Measurements from ENCODE around the gene FNBP1.
"Not testable (repeated sequence)": the region's sequence is repeated elsewhere in the genome, so short reads cannot be mapped to it uniquely, and the experiment has no call there.

Gene FNBP1

DNA sequence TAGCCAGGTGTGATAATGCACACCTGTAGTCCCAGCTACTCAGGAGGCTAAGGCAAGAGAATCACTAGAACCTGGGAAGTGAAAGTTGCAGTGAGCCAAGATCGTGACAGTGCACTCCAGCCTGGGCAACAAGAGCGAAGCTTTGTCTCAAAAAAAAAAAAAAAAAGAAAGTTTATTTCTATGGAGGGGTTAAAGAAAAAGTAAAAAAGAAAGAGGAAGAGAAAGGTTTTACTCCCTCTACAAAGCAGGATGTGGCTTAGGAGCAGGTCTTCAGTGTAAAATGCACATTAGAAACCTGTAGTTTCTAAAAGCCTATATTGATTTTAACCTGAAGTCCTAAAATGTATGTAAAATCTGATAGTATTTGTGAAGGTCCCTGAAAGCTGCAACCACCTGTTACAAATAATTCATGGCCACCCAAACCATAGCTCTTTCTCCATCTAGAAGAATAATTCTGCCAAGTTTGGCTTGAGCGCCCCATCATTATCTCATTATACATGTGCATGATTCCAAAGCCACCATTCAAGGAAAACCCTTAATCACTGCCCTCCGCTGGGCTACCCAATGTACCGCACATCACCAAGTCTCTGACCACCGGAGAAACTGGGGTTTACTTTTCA is 3.4 kb downstream of the FNBP1 start:
- no peak for TF ChIP-seq POLR2A (IDR thresholded peaks at IDR 0.05; ENCODE audit: low read depth, low read length)
- FAIRE-seq (no peak), DNase-seq (ENCODE audit: insufficient read length, low spot score) (no peak)

DNA sequence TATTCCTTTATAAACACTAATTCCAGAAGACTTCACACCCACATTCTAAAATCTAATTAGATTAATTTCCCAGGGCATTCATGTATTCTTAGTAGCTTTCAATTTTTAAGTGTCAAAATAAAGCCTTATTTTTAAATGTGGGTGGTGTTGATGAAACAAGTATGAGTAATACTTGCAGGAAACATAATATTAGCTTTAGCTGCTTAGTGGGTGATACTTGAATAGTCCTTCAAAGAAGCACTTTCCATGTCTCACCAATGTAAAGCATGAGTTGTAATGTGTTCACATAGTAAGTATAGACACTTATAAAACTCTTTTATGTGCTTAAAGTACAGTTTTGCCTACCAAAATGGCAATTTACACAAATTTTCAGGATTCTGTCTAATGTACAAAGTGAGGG is 6.9 kb downstream of the FNBP1 start:
- FAIRE-seq = peak; percentile 84

DNA sequence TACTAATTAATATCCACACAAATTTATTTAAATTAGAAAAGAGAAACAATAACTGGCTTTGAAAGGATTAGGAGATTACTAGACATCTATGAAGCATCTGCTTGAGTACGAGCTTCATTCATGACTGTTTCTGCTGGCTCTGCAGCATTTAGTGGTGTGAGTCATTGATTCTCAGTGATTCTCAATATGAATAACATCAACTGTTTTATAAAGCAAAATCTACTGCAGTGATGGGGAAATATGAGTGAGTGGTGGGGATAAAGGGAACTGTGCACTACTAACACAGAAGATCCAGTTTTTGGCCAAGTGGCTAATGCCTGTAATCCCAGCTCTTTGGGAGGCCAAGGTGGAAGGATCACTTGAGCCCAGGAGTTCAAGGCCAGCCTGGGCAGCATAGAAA is 8.4 kb downstream of the FNBP1 start:
- TF ChIP-seq POLR2A (IDR thresholded peaks at IDR 0.05; ENCODE audit: low read depth, low read length) = no peak

More for the DNA sequence above, 6.9 kb downstream of the FNBP1 start:
- DNase-seq (ENCODE audit: insufficient read length, low spot score) = no peak
- TF ChIP-seq POLR2A (IDR thresholded peaks at IDR 0.05; ENCODE audit: low read depth, low read length) = no peak

DNA sequence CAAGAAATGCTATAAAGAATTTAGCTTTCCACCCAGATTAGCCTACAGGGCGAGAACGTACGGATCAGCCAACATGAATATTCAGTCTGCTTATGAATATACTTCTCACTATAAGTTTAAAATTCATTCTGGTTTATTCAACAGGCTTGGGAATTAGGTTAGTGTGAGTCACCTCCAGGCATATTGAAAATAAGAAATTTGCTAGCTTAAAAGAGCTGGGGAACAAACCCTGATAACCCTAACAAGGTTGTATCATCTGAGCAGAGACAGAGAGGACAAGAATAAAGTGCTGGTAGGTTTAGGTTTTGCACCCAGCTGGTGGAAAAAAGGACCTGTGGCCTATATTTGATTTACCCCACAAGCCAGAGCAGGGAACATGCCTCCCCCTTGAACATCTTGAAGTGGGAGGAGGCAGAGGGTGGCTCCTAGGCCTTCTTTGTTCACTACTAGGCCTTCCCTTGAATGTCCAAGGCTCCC is 12.3 kb downstream of the FNBP1 start:
- DNase-seq (ENCODE audit: insufficient read length, low spot score) (no peak), FAIRE-seq (no peak)
- TF ChIP-seq POLR2A (IDR thresholded peaks at IDR 0.05; ENCODE audit: low read depth, low read length) = no peak

More for the DNA sequence above, 8.4 kb downstream of the FNBP1 start:
- peak; percentile 29 for DNase-seq (ENCODE audit: insufficient read length, low spot score)
- peak; percentile 68 for FAIRE-seq

DNA sequence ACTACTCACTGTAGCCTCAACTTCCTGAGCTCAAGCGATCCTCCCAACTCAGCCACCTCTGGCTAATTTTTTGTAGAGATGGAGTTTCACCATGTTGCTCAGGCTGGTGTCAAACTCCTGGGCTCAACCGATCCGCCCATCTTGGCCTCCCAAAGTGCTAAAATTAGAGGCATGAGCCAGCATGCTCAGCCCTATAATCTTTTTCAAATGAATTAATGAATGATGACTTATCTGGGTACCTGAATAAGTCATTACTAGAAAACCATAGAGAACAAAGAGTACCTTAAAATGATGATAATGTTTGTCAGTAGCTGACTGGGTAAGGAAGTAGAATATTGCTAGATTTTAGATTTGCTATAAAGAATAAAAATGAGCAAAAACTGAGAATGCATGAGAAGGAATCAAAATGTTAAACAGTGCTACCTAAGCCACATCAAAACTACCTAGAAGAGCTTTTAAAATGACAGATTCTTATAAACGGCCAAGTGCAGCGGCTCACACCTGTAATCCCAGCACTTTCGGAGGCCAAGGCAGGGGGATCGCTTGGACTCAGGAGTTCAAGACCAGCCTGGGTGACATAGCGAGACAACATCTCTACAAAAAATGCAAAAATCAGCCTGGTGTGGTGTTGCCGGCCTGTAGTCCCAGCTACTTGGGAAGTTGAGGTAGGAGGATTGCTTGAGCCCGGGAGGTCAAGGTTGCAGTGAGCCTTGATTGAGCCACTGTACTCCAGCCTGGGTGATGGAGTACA is 13.6 kb downstream of the FNBP1 start:
- FAIRE-seq (no peak), DNase-seq (ENCODE audit: insufficient read length, low spot score) (no peak)
- no peak for TF ChIP-seq POLR2A (IDR thresholded peaks at IDR 0.05; ENCODE audit: low read depth, low read length)

DNA sequence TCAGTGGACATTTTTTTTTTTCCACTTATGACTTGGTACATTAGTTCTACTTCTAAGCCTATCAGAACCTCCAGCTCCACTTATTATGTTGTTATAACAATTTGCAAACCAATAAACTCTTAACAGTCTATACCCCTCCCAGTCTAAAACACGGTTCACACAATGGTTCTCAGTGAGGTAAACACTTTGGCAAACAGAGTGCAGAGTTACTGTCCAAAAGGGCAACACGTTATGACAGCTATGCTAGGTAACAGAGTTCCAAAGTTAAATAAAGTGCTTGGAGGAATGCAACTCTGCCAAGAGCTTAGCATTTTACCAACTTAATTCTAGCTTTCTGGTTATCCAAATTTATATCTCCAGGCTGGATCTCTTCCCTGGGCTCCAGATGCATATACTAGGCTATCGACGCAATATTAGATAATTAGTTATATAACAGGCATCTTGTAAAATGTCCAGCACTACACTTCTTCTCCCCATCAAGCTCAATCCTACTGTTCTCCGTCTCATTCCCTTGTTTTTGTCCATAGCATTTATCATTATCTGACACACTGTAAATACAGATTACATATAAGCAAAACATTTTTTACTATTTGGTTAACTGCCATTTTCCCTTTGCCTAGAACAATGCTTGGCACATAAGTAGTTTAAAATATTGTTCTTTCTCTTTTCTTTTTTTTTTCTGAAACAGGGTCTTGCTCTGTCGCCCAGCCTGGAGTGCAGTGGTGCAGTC is 14.3 kb downstream of the FNBP1 start:
- TF ChIP-seq POLR2A (IDR thresholded peaks at IDR 0.05; ENCODE audit: low read depth, low read length) = no peak
- DNase-seq (ENCODE audit: insufficient read length, low spot score) (no peak), FAIRE-seq (no peak)

DNA sequence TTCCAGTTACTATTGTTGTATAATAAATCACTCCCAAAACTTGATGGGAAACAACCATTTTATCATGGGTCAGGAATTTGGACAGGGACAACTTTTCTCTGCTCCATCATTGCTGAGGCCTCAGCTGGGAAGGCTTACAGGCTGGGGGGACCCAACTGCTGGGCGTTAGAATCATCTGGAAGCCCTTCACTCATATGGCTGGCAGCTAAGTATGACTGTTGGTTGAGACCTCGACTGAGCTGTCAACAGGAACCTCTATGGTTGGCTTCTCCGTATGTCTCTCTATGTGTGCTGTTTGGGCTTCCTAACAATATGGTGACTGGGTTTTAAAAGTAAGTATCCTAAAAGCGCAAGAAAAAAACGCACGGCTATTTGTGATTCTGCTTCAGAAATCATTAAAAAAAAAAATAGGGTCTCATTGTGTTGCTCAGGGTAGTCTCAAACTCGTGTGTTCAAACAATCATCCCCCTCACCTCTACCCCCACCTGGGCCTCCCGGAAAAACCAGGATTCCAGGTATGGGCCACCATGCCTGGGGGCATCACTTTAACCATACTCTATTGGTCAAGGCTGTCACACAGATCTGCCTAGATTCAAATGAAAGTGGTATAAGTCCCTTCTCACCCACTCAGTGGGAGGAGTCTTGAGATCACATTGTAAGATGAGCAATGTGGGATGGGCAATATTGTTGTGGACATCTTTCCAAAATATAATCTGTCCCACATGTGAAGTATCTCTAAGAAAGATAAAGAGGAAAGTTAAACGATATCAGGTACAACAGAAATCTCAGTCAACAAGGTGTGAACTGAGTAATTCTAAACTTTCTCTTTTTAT is 15.2 kb downstream of the FNBP1 start:
- TF ChIP-seq POLR2A (IDR thresholded peaks at IDR 0.05; ENCODE audit: low read depth, low read length) = no peak
- FAIRE-seq = no peak
- DNase-seq (ENCODE audit: insufficient read length, low spot score) = no peak

DNA sequence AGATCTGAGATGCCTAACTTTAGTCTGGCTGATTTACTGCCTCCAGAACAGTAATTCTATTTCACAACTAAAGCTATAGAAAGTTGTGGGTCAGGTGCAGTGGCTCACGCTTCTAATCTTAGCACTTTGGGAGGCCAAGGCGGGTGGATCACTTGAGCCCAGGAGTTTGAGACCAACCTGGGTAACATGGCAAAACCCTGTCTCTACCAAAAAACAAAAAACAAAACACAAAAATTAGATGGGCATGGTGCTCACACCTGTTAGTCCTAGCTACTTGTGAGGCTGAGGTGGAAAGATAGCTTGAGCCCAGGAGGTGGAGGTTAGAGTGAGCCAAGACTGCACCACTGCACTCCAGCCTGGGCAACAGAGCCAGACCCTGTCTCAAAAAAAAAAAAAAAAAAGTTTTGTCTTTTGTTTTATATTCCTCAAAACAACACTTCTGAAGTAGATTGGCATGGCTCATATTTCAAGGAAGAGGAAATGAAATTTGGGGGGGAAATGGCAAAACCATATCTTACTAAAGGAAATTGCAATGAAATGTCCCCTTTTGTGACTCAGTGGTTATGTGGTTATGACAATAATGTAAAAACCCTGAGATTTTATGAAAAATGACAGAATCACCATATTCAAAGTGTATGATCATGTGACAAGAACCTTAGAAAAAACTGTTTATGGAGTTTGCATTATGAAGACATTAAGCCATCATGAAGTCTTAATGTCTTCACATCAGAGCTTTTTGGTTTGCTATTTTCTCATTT is 16.2 kb downstream of the FNBP1 start:
- TF ChIP-seq POLR2A (IDR thresholded peaks at IDR 0.05; ENCODE audit: low read depth, low read length) = no peak
- DNase-seq (ENCODE audit: insufficient read length, low spot score) (no peak), FAIRE-seq (no peak)

DNA sequence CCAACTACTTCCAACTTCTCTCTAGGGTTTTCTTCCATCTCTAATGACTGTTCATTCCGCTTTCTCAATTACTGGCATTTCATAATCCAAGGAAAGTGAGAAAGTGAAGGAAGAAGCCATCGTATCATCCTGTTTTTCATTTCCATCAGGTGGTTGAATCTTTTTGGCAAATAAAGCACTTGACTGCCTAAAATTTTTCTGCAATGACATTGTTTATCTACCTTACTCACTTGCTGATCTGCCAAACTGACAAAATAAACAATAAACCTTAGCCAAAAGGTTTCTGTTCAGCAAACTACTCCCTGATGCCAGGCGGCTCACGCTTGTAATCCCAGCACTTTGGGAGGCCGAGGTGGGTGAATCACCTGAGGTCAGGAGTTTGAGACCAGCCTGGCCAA is 18.4 kb downstream of the FNBP1 start:
- no peak for TF ChIP-seq POLR2A (IDR thresholded peaks at IDR 0.05; ENCODE audit: low read depth, low read length)
- DNase-seq (ENCODE audit: insufficient read length, low spot score) (no peak), FAIRE-seq (peak; percentile 23)

DNA sequence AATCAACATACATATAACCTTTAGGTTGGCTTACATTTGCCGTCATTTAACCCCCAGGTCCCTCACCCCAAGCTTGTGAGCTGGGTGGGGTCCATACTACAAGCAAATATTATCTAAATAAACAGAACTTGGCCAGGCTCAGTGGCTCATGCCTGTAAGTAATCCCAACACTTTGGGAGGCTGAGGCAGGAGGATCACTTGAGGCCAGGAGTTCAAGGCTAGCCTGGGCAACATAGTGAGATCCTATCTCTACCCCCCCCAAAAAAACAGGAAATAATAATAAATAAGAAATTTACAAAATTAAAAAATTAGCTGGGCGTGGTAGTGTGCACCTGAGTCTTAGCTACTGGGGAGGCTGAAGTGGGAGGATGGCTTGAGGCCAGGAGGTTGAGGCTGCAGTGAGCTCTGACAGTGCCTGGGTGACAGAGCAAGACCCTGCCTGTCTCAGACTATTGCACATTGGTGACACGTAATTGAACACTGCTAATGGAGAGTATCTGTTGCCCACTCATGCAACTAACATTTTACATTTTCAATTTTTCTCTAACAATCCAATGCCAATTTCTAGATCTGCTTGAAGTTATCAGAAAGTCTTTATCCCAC is 18.9 kb downstream of the FNBP1 start:
- TF ChIP-seq POLR2A (IDR thresholded peaks at IDR 0.05; ENCODE audit: low read depth, low read length) = no peak
- FAIRE-seq (no peak), DNase-seq (ENCODE audit: insufficient read length, low spot score) (no peak)

DNA sequence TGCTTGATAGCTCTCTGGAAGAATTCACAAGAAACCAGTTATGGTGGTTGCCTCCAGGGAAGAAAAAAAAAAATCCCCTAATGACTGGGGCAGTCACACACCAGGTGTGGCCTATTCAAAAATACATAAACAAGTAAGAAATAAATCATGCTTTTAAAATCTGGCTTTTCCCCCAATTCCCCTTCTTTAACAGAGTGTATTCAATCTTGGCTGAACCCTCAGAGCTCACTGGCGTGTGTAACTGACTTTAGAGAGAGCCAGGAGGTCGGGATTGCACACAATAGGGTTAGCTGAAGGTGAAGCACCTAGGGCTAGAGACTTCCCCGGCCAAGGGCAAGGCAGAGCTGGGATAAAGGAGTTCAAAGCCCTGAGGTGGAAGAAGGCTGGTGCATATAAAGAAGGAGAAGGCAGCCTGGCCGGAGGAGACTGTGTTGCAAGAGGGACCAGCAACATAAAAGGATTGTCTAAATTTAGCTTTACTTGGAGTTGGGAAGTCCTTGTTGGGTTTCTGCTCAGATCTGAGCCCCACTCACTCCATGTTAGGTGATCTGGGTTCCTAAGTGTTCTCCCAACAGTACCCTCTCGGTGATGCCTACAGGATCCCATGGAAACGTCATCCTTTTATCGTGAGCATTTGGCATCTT is 19.7 kb downstream of the FNBP1 start:
- no peak for TF ChIP-seq POLR2A (IDR thresholded peaks at IDR 0.05; ENCODE audit: low read depth, low read length)
- no peak for FAIRE-seq
- no peak for DNase-seq (ENCODE audit: insufficient read length, low spot score)

DNA sequence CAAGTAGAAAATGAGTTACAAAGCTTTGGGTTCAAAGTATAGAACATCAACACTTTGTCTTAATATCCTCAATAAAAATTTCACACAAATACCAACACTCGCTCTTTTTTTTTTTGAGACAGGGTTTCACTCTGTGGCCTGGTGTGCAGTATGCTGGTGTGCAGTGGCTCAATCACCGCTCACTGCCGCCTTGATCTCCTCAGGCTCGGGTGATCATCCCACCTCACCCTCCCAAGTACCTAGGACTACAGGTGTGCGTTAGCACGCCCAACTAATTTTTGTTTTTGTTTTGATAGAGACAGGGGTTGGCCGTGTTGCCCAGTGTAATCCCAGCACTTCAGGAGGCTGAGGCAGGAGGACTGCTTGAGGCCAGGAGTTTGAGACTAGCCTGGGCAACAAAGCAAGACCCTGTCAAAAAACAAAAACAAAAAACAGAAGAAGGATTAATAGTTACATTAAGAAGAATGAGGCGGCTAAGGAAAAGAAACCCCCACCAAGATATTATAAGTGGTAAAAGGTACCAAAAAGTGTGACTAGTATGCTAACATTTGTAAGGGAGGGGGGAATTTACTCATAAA is 20.3 kb downstream of the FNBP1 start:
- no peak for FAIRE-seq
- no peak for TF ChIP-seq POLR2A (IDR thresholded peaks at IDR 0.05; ENCODE audit: low read depth, low read length)
- DNase-seq (ENCODE audit: insufficient read length, low spot score) = no peak

DNA sequence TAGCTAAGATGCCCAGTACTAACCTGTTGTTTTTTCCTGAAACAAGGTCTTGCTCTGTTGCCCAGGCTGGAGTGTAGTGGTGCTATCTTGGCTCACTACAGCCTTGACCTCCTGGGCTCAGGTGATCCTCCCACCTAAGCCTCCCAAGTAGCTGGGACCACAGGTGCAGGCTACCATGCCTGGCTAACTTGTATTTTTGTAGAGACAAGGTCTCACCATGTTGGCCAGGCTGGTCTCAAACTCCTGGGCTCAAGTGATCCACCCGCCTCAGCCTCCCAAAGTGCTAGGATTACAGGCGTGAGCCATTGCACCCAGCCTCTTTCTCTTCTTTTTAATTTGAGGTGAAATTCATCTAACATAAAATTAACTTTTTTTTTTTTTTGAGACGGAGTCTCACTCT is 21.1 kb downstream of the FNBP1 start:
- not testable (repeated sequence) for FAIRE-seq; DNase-seq (ENCODE audit: insufficient read length, low spot score)

Measured in H54 (cell line).